KMS-11 (cell line): ENCODE measurements around the gene RPS6KA3.

Source experiments
- H2AFZ ChIP-seq: fragments of 200-600 bp; sonication (generic); 2 replicates; pipeline ENCODE4 v1.6.1; 2016; ENCODE audit warnings: antibody characterized with exemption, mixed run types, low read depth
- H3K27ac ChIP-seq: fragments of 200-600 bp; sonication (generic); 2 replicates; pipeline ENCODE4 v1.6.1; 2016; ENCODE audit warnings: mild to moderate bottlenecking, mixed run types
- H3K27me3 ChIP-seq: fragments of 200-600 bp; sonication (generic); 2 replicates; pipeline ENCODE4 v1.6.1; 2017; ENCODE audit warnings: mild to moderate bottlenecking, low read depth, mixed run types, moderate library complexity; ENCODE audit not compliant: insufficient read depth
- H3K36me3 ChIP-seq: fragments of 200-600 bp; sonication (generic); 2 replicates; pipeline ENCODE4 v1.6.1; 2017; ENCODE audit warnings: mild to moderate bottlenecking, mixed run types; ENCODE audit not compliant: insufficient read depth
- H3K4me1 ChIP-seq: fragments of 200-600 bp; sonication (generic); 2 replicates; pipeline ENCODE4 v1.6.1; 2016; ENCODE audit warnings: mild to moderate bottlenecking, low read depth, mixed run types; ENCODE audit not compliant: poor library complexity, severe bottlenecking
- H3K4me2 ChIP-seq: fragments of 200-600 bp; sonication (generic); 2 replicates; pipeline ENCODE4 v1.7.0; 2016; ENCODE audit warnings: mild to moderate bottlenecking, mixed run types
- H3K4me3 ChIP-seq: fragments of 200-600 bp; sonication (generic); IDR thresholded peaks from 2 replicates; pipeline ENCODE4 v1.6.1; 2017; ENCODE audit warnings: low read depth, low read length, mixed read lengths; ENCODE audit not compliant: insufficient read depth
- H3K79me2 ChIP-seq: fragments of 200-600 bp; sonication (generic); 2 replicates; pipeline ENCODE4 v1.6.1; 2016; ENCODE audit warnings: low read depth, mixed run types; ENCODE audit not compliant: insufficient read depth
- H3K9ac ChIP-seq: fragments of 200-600 bp; sonication (generic); 2 replicates; pipeline ENCODE4 v1.6.1; 2016; ENCODE audit warnings: mild to moderate bottlenecking, mixed run types
- H4K20me1 ChIP-seq: fragments of 200-600 bp; sonication (generic); 2 replicates; pipeline ENCODE4 v1.6.1; 2016; ENCODE audit warnings: mild to moderate bottlenecking, mixed run types; ENCODE audit not compliant: insufficient read depth
- CTCF ChIP-seq: fragments of 200-600 bp; sonication (generic); conservative IDR thresholded peaks from 2 replicates; pipeline ENCODE4 v1.6.1; 2017; ENCODE audit warnings: low read depth, mild to moderate bottlenecking, antibody characterized with exemption, low read length, moderate library complexity, mixed read lengths

Gene RPS6KA3

GRCh38 chrX:20294957-20295356 is 28.2 kb upstream of the RPS6KA3 start:
- H3K4me1 ChIP-seq, result no peaks in the 10 kb centered on the region
- no peak overlapping the region for H3K9ac ChIP-seq
- no peak for TF ChIP-seq CTCF
- H3K4me2 ChIP-seq, result no peak overlapping the region
- no peaks in the 10 kb centered on the region for H3K27me3 ChIP-seq
- no peak overlapping the region for H3K27ac ChIP-seq
- no peaks in the 10 kb centered on the region for H4K20me1 ChIP-seq
- no peak overlapping the region for H2AFZ ChIP-seq
- H3K36me3 ChIP-seq, result no peaks in the 10 kb centered on the region
- H3K4me3 ChIP-seq, result no peak overlapping the region
- no peaks in the 10 kb centered on the region for H3K79me2 ChIP-seq

- Histone ChIP-seq H3K27me3 (no peaks in the 10 kb centered on the region), H3K4me2 (no peak overlapping the region), H4K20me1 (no peaks in the 10 kb centered on the region), H3K9ac (no peak overlapping the region), H3K27ac (no peak overlapping the region), H3K79me2 (no peaks in the 10 kb centered on the region), H2AFZ (no peak overlapping the region), H3K4me1 (no peaks in the 10 kb centered on the region), H3K36me3 (no peaks in the 10 kb centered on the region), H3K4me3 (no peak overlapping the region)
- no peak for TF ChIP-seq CTCF
Measured at GRCh38 chrX:20294284-20294683, 27.6 kb upstream of the RPS6KA3 start.

GRCh38 chrX:20285511-20285910 is 18.8 kb upstream of the RPS6KA3 start:
- Histone ChIP-seq H3K79me2 (no peaks in the 10 kb centered on the region), H3K27me3 (no peaks in the 10 kb centered on the region), H3K4me1 (no peaks in the 10 kb centered on the region), H2AFZ (no peak overlapping the region), H3K4me3 (no peak overlapping the region), H4K20me1 (no peaks in the 10 kb centered on the region), H3K9ac (no peak overlapping the region), H3K27ac (no peak overlapping the region), H3K4me2 (no peak overlapping the region), H3K36me3 (no peaks in the 10 kb centered on the region)
- no peak for TF ChIP-seq CTCF

- Histone ChIP-seq H2AFZ (no peak overlapping the region), H3K9ac (no peak overlapping the region), H4K20me1 (no peaks in the 10 kb centered on the region), H3K79me2 (no peaks in the 10 kb centered on the region), H3K4me2 (no peak overlapping the region), H3K27me3 (no peaks in the 10 kb centered on the region), H3K4me1 (no peaks in the 10 kb centered on the region), H3K4me3 (no peak overlapping the region), H3K36me3 (no peaks in the 10 kb centered on the region), H3K27ac (no peak overlapping the region)
- TF ChIP-seq CTCF, result no peak
Measured at GRCh38 chrX:20284992-20285391, 18.3 kb upstream of the RPS6KA3 start.

GRCh38 chrX:20284444-20284843 is 17.7 kb upstream of the RPS6KA3 start:
- no peak for TF ChIP-seq CTCF
- no peak overlapping the region for H2AFZ ChIP-seq

More at GRCh38 chrX:20284444-20284843, 17.7 kb upstream of the RPS6KA3 start:
- no peak overlapping the region for H3K4me3 ChIP-seq
- no peaks in the 10 kb centered on the region for H3K4me1 ChIP-seq
- H3K4me2 ChIP-seq, result no peak overlapping the region
- no peaks in the 10 kb centered on the region for H3K36me3 ChIP-seq
- H4K20me1 ChIP-seq, result no peaks in the 10 kb centered on the region
- no peak overlapping the region for H3K9ac ChIP-seq
- no peak overlapping the region for H3K27ac ChIP-seq
- H3K27me3 ChIP-seq, result no peaks in the 10 kb centered on the region
- no peaks in the 10 kb centered on the region for H3K79me2 ChIP-seq
